Neuronal stem cell (in vitro differentiated cells): ENCODE results near the gene ARHGEF4.

Source experiments
- DNase-seq: peaks from one replicate; pipeline ENCODE4 v3.0.0-alpha.2; 2013; ENCODE audit warnings: low spot score
- H2AFZ ChIP-seq: one replicate; pipeline ENCODE4 v1.6.1; 2013; ENCODE audit warnings: mild to moderate bottlenecking, low read length, inconsistent platforms
- H2AK5ac ChIP-seq: 2 replicates; pipeline ENCODE4 v1.6.1; 2013; ENCODE audit warnings: low read depth, mild to moderate bottlenecking, inconsistent platforms, low read length, moderate library complexity, mixed read lengths
- H2BK120ac ChIP-seq: 2 replicates; pipeline ENCODE4 v1.6.1; 2013; ENCODE audit warnings: low read depth, mild to moderate bottlenecking, inconsistent platforms, low read length, moderate library complexity, mixed read lengths
- H2BK12ac ChIP-seq: one replicate; pipeline ENCODE4 v1.6.1; 2013; ENCODE audit warnings: low read length, inconsistent platforms
- H2BK15ac ChIP-seq: 2 replicates; pipeline ENCODE4 v1.6.1; 2013; ENCODE audit warnings: mild to moderate bottlenecking, low read length, inconsistent platforms, mixed read lengths
- H2BK5ac ChIP-seq: one replicate; pipeline ENCODE4 v1.6.1; 2013; ENCODE audit warnings: inconsistent platforms, mild to moderate bottlenecking, low read length, moderate library complexity
- H3K14ac ChIP-seq: one replicate; pipeline ENCODE4 v1.6.1; 2013; ENCODE audit warnings: low read length, inconsistent platforms
- H3K18ac ChIP-seq: 2 replicates; pipeline ENCODE4 v1.6.1; 2013; ENCODE audit warnings: low read length, inconsistent platforms
- H3K23ac ChIP-seq: 2 replicates; pipeline ENCODE4 v1.6.1; 2013; ENCODE audit warnings: low read depth, mild to moderate bottlenecking, mixed read lengths, low read length, inconsistent platforms; ENCODE audit not compliant: poor library complexity
- H3K27ac ChIP-seq: replicated peaks from 3 replicates; pipeline ENCODE4 v1.5.1; 2013; ENCODE audit warnings: low read length, inconsistent platforms
- H3K27me3 ChIP-seq, 3 experiments: 2 replicates each; pipeline ENCODE4 v1.6.1; 2013; ENCODE audit warnings: low read length in 3 of 3, mild to moderate bottlenecking in 2 of 3, inconsistent platforms in 1 of 3, low read depth in 1 of 3, mixed read lengths in 1 of 3, moderate library complexity in 1 of 3; ENCODE audit not compliant: control insufficient read depth in 3 of 3, insufficient read depth in 3 of 3
- H3K36me3 ChIP-seq, 2 donors: replicated peaks in 1 of 2; 2 replicates each; pipeline ENCODE4 v1.6.1; 2013; ENCODE audit warnings: low read length in 2 of 2; ENCODE audit not compliant: control insufficient read depth in 2 of 2, insufficient read depth in 2 of 2
- H3K4ac ChIP-seq: 2 replicates; pipeline ENCODE4 v1.6.1; 2013; ENCODE audit warnings: inconsistent platforms, mild to moderate bottlenecking, low read length, moderate library complexity
- H3K4me1 ChIP-seq, 2 donors: 1 replicate in 1 of 2; 2 replicates in 1 of 2; pipeline ENCODE4 v1.6.1; 2013; ENCODE audit warnings: low read length in 2 of 2, low read depth in 1 of 2; ENCODE audit not compliant: control insufficient read depth in 2 of 2, insufficient read depth in 1 of 2
- H3K4me2 ChIP-seq: one replicate; pipeline ENCODE4 v1.6.1; 2013; ENCODE audit warnings: mild to moderate bottlenecking, low read length, inconsistent platforms; ENCODE audit not compliant: insufficient read depth, poor library complexity, severe bottlenecking
- H3K4me3 ChIP-seq, 2 donors: 2 replicates each; pipeline ENCODE4 v1.5.1; 2013; ENCODE audit warnings: low read length in 2 of 2, mild to moderate bottlenecking in 2 of 2, inconsistent platforms in 1 of 2, moderate library complexity in 1 of 2
- H3K79me1 ChIP-seq: one replicate; pipeline ENCODE4 v1.6.1; 2013; ENCODE audit warnings: low read depth, mild to moderate bottlenecking, inconsistent platforms, low read length, moderate library complexity
- H3K9ac ChIP-seq: one replicate; pipeline ENCODE4 v1.6.1; 2013; ENCODE audit warnings: mild to moderate bottlenecking, low read depth, low read length, inconsistent platforms; ENCODE audit not compliant: poor library complexity
- H3K9me3 ChIP-seq, 2 donors: replicated peaks in 1 of 2; 2 replicates each; pipeline versions ENCODE3 to v1.6.1; 2013; ENCODE audit warnings: low read length in 2 of 2, mild to moderate bottlenecking in 2 of 2, inconsistent platforms in 1 of 2, low read depth in 1 of 2, mixed read lengths in 1 of 2, moderate library complexity in 1 of 2; ENCODE audit not compliant: control insufficient read depth in 2 of 2, insufficient read depth in 1 of 2
- H4K8ac ChIP-seq: one replicate; pipeline ENCODE4 v1.6.1; 2013; ENCODE audit warnings: low read depth, mild to moderate bottlenecking, inconsistent platforms, low read length, moderate library complexity
- H4K91ac ChIP-seq: one replicate; pipeline ENCODE4 v1.6.1; 2013; ENCODE audit warnings: low read length, low read depth, mild to moderate bottlenecking, inconsistent platforms; ENCODE audit not compliant: poor library complexity
- WGBS, 2 donors: extraction: QIAGEN DNeasy Blood & Tissue Kit; methylation state at CpG; one replicate each; pipeline ENCODE4 v1.1.7; 2013; ENCODE audit warnings: missing lambda C conversion rate in 2 of 2, mixed read lengths in 1 of 2; ENCODE audit not compliant: insufficient read length in 2 of 2, insufficient replicate concordance in 1 of 2; ENCODE audit errors: extremely low coverage in 2 of 2; 5-methylcytosine and 5-hydroxymethylcytosine counted together

ARHGEF4 gene

GRCh38 chr2:130831356-130831755 is 5.4 kb upstream of the ARHGEF4 start:
- no peak overlapping the region for H4K8ac ChIP-seq
- no peak overlapping the region for H2BK120ac ChIP-seq
- H3K14ac ChIP-seq: no peak overlapping the region
- H3K4me1 ChIP-seq: peaks cover 6 to 42% of the 10 kb centered on the region in 2 donors
- peaks cover 0 to 25% (median 1%) of the 10 kb centered on the region in 3 experiments for H3K27me3 ChIP-seq
- no peak overlapping the region for H3K27ac ChIP-seq
- H3K4me2 ChIP-seq: no peak overlapping the region
- no peaks in the 10 kb centered on the region for H3K36me3 ChIP-seq
- H3K79me1 ChIP-seq: no peaks in the 10 kb centered on the region
- H3K9ac ChIP-seq: no peak overlapping the region
- no peak for DNase-seq
- H2BK15ac ChIP-seq: peak overlapping the region; percentile 40
- H3K4ac ChIP-seq: no peak overlapping the region
- no peak overlapping the region for H3K23ac ChIP-seq
- no CpG with 5 or more reads among the region's 6 CpGs for WGBS, 2 donors
- H3K4me3 ChIP-seq: no peak overlapping the region
- H2AFZ ChIP-seq: no peak overlapping the region
- no peaks in the 10 kb centered on the region for H3K9me3 ChIP-seq
- peak overlapping the region; percentile 38 for H4K91ac ChIP-seq
- H2BK5ac ChIP-seq: no peak overlapping the region
- peak overlapping the region; percentile 85 for H2BK12ac ChIP-seq
- H3K18ac ChIP-seq: peak overlapping the region; percentile 55
- H2AK5ac ChIP-seq: peak overlapping the region; percentile 48

- Histone ChIP-seq H3K4ac (no peak overlapping the region), H3K23ac (peak overlapping the region; percentile 11), H4K8ac (no peak overlapping the region), H3K79me1 (peaks cover under 1% of the 10 kb centered on the region), H2AFZ (no peak overlapping the region), H3K14ac (peak overlapping the region; percentile 86), H3K9me3 (no peaks in the 10 kb centered on the region), H2BK120ac (no peak overlapping the region), H2BK12ac (peak overlapping the region; percentile 24), H3K27ac (no peak overlapping the region), H3K9ac (no peak overlapping the region), H3K4me2 (no peak overlapping the region), H2AK5ac (peak overlapping the region; percentile 57), H3K4me3 (no peak overlapping the region), H3K36me3 (no peaks in the 10 kb centered on the region), H3K18ac (peak overlapping the region; percentile 11), H2BK5ac (no peak overlapping the region), H3K27me3 (peaks cover 2 to 36% (median 5%) of the 10 kb centered on the region in 3 experiments), H4K91ac (peak overlapping the region; percentile 44), H3K4me1 (peaks cover under 1 to 34% of the 10 kb centered on the region in 2 donors), H2BK15ac (peak overlapping the region; percentile 65)
- no CpG with 5 or more reads among the region's 12 CpGs for WGBS, 2 donors
- DNase-seq: no peak
Measured at GRCh38 chr2:130832296-130832940, 4.3 kb upstream of the ARHGEF4 start.

DNA sequence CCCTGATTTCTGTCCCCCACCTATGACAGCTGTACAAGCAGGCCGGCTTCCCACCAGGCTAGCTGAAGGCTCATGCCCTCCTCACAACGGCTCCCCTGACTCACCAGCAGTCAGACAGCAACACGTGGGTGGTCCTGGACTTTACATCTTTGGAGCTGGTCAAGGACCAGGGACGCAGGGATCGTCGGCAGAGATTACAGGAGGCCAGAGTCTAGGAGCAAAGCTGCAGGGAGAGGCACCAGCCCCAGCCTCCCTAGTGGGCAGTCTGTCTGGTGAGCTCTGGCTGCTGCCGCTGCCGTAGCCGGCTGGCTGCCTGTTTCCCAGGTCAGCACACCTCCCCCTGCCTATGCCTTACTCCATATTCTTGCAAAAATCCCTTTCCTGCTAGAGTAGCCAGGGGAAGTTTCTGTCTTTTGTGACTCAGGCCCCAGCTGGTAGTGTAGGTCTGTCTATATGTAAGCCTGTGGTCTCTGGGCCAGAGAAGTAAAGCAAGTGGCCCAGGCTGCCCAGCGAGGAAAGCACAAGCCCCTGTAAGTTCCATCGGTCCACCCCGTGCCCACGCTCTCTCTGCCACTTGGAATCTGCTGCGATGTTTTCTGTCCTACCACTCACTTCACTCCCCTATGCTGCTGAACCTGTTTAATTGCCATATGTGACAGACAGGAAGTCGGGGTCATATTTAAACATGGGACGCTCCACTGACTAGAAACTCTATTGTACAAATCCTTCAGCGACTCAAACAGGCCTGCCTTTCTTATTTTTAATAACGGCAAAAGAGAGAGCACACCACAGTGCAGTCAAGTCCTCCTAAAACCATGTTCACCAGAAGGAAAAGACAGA is 2.4 kb upstream of the ARHGEF4 start:
- no peak overlapping the region for H3K14ac ChIP-seq
- H3K9ac ChIP-seq: peak overlapping the region; percentile 38
- peak overlapping the region; percentile 0 for H4K8ac ChIP-seq
- H3K36me3 ChIP-seq: no peaks in the 10 kb centered on the region
- peaks cover 3 to 53% (median 9%) of the 10 kb centered on the region in 3 experiments for H3K27me3 ChIP-seq
- H3K9me3 ChIP-seq: no peaks in the 10 kb centered on the region
- no peak overlapping the region for H2BK12ac ChIP-seq
- H3K4me3 ChIP-seq: no peak overlapping the region
- no peak overlapping the region for H2BK120ac ChIP-seq
- peak overlapping the region; percentile 29 for H2AFZ ChIP-seq
- H2BK5ac ChIP-seq: no peak overlapping the region
- no CpG with 5 or more reads among the region's 18 CpGs for WGBS, 2 donors
- peak overlapping the region; percentile 69 for H3K18ac ChIP-seq
- no peak overlapping the region for H4K91ac ChIP-seq
- peaks cover 0 to 17% of the 10 kb centered on the region in 2 donors for H3K4me1 ChIP-seq
- peaks cover 3% of the 10 kb centered on the region for H3K79me1 ChIP-seq
- DNase-seq: no peak
- peak overlapping the region; percentile 13 for H2BK15ac ChIP-seq
- H3K4me2 ChIP-seq: no peak overlapping the region
- H3K4ac ChIP-seq: no peak overlapping the region
- H2AK5ac ChIP-seq: no peak overlapping the region
- H3K23ac ChIP-seq: no peak overlapping the region
- H3K27ac ChIP-seq: no peak overlapping the region
